ENCODE data around the gene UQCRC2.
"Not testable (repeated sequence)": the region's sequence is repeated elsewhere in the genome, so short reads cannot be mapped to it uniquely, and the experiment has no call there.

The UQCRC2 gene

DNA sequence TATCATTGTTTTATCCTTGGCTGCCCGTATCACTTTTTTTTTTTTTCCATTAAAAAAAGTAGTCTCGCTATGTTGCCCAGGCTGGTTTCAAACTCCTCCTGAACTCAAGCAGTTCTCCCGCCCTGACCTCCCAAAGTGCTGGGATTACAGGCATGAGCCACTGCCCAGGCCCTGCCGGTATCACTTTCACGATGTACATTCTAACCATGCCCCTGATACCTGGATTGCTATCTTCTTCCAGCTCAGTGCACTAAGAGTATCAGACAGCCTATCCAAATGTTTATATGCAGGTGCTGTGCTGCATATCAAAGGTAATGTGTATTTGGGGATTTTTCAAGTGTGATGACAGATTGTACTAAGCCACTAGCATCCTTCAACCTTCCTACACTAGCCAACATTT is 69.0 kb downstream of the UQCRC2 start:
- H3K9me3 Mint-ChIP-seq, result no peaks in the 10 kb centered on the region
- no peak overlapping the region for H3K27ac Mint-ChIP-seq
- H3K36me3 Mint-ChIP-seq (ENCODE audit: low read depth), result no peaks in the 10 kb centered on the region
- H3K27me3 Mint-ChIP-seq (ENCODE audit: low read depth), result no peaks in the 10 kb centered on the region
- TF ChIP-seq, protein P1, sequence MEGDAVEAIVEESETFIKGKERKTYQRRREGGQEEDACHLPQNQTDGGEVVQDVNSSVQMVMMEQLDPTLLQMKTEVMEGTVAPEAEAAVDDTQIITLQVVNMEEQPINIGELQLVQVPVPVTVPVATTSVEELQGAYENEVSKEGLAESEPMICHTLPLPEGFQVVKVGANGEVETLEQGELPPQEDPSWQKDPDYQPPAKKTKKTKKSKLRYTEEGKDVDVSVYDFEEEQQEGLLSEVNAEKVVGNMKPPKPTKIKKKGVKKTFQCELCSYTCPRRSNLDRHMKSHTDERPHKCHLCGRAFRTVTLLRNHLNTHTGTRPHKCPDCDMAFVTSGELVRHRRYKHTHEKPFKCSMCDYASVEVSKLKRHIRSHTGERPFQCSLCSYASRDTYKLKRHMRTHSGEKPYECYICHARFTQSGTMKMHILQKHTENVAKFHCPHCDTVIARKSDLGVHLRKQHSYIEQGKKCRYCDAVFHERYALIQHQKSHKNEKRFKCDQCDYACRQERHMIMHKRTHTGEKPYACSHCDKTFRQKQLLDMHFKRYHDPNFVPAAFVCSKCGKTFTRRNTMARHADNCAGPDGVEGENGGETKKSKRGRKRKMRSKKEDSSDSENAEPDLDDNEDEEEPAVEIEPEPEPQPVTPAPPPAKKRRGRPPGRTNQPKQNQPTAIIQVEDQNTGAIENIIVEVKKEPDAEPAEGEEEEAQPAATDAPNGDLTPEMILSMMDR (IDR thresholded peaks at IDR 0.05; ENCODE audit: unreplicated experiment in 3 of 3), result no peak
- H3K4me1 Mint-ChIP-seq, result peaks cover 29% of the 10 kb centered on the region
- H3K4me3 Mint-ChIP-seq, result no peak overlapping the region

DNA sequence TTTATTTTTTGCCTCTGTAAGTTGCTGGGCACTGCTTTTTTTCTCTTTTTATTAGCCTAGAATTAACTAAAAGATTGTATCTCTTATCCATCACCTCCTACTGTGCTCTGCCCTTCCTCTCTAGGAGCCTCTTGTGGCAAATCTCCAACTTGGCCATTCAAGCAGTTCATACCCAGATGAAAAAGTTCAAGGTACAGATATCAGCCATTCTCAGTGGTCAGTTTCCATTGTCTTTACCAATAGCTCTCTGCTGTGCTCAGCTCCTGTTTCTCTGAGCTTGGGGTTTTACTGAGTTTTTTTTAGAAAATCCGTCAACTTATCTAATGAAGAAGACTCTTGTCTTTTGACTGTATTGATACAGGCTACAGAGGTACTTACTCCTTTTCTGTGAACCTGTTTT is 70.3 kb downstream of the UQCRC2 start:
- TF ChIP-seq, protein P1 (IDR thresholded peaks at IDR 0.05; ENCODE audit: unreplicated experiment in 3 of 3), result no peak
- no peaks in the 10 kb centered on the region for H3K27me3 Mint-ChIP-seq (ENCODE audit: low read depth)
- H3K27ac Mint-ChIP-seq, result no peak overlapping the region
- H3K36me3 Mint-ChIP-seq (ENCODE audit: low read depth), result no peaks in the 10 kb centered on the region
- H3K4me1 Mint-ChIP-seq, result peaks cover 17% of the 10 kb centered on the region
- no peaks in the 10 kb centered on the region for H3K9me3 Mint-ChIP-seq
- no peak overlapping the region for H3K4me3 Mint-ChIP-seq

DNA sequence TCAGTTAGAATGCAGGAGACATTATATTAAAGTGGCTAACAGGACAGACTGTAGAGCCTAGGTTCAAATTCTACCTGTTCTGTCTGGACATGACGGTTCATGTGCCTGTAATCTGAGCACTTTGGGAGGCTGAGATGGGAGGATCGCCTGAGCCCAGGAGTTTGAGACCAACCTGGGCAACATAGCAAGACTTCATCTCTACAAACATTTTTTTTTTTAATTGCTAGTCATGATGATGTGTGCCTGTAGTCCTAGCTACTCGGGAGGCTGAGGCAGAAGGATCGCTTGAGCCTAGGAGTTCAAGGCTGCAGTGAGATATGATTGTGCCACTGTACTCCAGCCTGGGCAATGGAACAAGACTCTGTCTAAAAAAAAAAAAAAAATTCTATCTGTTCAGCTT is 71.6 kb downstream of the UQCRC2 start:
- H3K4me3 Mint-ChIP-seq; H3K27me3 Mint-ChIP-seq (ENCODE audit: low read depth); H3K36me3 Mint-ChIP-seq (ENCODE audit: low read depth); H3K4me1 Mint-ChIP-seq; H3K9me3 Mint-ChIP-seq; H3K27ac Mint-ChIP-seq: not testable (repeated sequence)

DNA sequence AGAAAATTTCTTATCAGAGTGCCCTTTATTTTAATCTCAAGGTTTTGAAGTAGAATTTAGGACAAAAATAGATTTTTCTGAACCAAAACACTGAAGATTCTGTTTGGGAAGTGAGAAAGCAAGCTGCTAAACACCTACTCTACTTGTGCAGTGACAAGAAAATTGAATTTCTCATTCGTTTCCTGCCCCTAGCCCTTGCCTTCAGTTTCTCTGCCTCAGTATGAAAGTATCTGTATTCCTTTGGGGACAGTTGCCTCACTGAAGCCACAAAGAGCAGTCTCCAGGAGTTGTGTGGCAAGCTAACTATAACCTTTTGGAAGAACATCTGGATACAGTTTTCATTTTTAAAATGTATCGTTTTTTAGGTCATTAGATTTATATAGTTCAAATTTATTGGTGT is 74.5 kb downstream of the UQCRC2 start:
- no peak overlapping the region for H3K27ac Mint-ChIP-seq
- H3K27me3 Mint-ChIP-seq (ENCODE audit: low read depth), result no peaks in the 10 kb centered on the region
- TF ChIP-seq, protein P1 (IDR thresholded peaks at IDR 0.05; ENCODE audit: unreplicated experiment in 3 of 3), result no peak
- H3K4me1 Mint-ChIP-seq, result peaks cover 5% of the 10 kb centered on the region
- H3K36me3 Mint-ChIP-seq (ENCODE audit: low read depth), result peaks cover 17% of the 10 kb centered on the region
- H3K9me3 Mint-ChIP-seq, result no peaks in the 10 kb centered on the region
- H3K4me3 Mint-ChIP-seq, result no peak overlapping the region

DNA sequence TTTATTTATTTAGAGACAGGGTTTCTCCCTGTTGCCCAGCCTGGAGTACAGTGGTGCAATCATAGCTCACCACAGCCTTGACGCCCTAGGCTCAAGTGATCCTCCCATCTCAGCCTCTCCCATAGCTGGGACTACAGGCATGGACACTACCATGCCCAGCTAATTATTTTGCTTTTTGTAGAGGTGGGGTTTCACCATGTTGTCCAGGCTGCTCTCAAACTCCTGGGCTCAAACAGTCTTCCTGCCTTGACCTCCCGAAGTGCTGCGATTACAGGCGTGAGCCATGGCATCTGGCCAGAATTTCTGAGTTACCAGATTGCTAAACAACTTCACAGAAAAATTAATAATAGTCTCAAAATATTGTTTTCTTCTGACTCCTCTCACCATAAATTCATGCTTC is 76.5 kb downstream of the UQCRC2 start:
- TF ChIP-seq, protein P1 (IDR thresholded peaks at IDR 0.05; ENCODE audit: unreplicated experiment in 3 of 3), result no peak
- Mint-ChIP-seq H3K36me3 (ENCODE audit: low read depth) (peaks cover 21% of the 10 kb centered on the region), H3K4me3 (no peak overlapping the region), H3K9me3 (no peaks in the 10 kb centered on the region), H3K4me1 (no peaks in the 10 kb centered on the region), H3K27ac (no peak overlapping the region), H3K27me3 (ENCODE audit: low read depth) (no peaks in the 10 kb centered on the region)

DNA sequence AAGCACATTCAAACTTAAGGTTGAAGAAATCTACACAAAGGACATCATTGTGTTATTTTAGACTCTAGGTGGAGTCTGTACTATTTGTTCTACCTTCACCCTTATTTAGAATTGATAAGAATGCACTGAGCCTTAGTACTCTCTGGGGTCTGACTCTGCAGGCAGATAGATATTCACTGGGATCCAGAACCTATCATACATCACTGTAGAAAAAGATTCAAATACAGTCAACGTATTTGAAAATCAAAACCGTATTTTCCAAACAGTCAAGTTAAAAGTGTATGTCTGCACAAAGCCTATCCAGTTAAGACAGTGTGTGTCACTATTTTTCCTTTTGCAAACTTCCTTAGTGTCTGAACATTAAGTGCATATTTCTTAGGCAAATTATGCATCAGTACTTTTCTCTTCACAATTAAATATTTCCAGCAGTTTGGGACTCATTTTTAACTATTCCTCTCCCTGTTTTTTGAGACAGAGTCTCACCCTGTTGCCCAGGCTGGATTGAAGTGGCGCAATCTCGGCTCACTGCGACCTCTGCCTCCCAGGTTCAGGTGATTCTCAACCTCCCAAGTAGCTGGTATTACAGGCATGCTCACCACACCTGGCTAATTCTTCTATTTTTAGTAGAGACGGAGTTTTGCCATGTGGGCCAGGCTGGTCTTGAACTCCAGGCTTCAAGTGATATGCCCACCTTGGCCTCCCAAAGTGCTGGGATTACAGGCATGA is 77.1 kb downstream of the UQCRC2 start:
- TF ChIP-seq, protein P1 (IDR thresholded peaks at IDR 0.05; ENCODE audit: unreplicated experiment in 3 of 3), result no peak
- no peaks in the 10 kb centered on the region for H3K4me1 Mint-ChIP-seq

More for the DNA sequence above, 77.1 kb downstream of the UQCRC2 start:
- H3K36me3 Mint-ChIP-seq (ENCODE audit: low read depth), result peaks cover 21% of the 10 kb centered on the region
- H3K4me3 Mint-ChIP-seq, result no peak overlapping the region
- no peaks in the 10 kb centered on the region for H3K9me3 Mint-ChIP-seq
- H3K27ac Mint-ChIP-seq, result no peak overlapping the region
- no peaks in the 10 kb centered on the region for H3K27me3 Mint-ChIP-seq (ENCODE audit: low read depth)

All from nephron (organoid).